GM12878 (cell line): ENCODE results near the gene ARL2. TPM values are rescaled to one million over a fixed set of nuclear protein-coding genes. Genes with fewer than 3 reads are reported as not detected.
A peak's percentile ranks its signal among the peaks of the same experiment; 100 is the strongest.

Experiments
- ATAC-seq: fragments of 200-7000 bp; cut with Tn5 transposase; 3 replicates; pipeline ENCODE4 v1.9.1; 2020; ENCODE audit warnings: mild to moderate bottlenecking, moderate library complexity
- BruUV-seq: library from RNA; stranded (reverse); fragments of 400-500 nt; replicated peaks from 2 replicates; lab custom pipeline; 2021; lab: Mats Ljungman, UMichigan
- CTCF ChIA-PET: fragments of 300-600 bp; sonication (Branson Sonifier 250); formaldehyde crosslinking; extraction: SDS; loops from one replicate; lab custom pipeline; 2021; ENCODE audit warnings: inconsistent platforms; lab: Yijun Ruan, JAX
- POLR2A ChIA-PET: fragments of 350-600 bp; formaldehyde crosslinking; extraction: SDS; loops from one replicate; lab custom pipeline; 2021; ENCODE audit warnings: inconsistent platforms; lab: Charles Lee
- RAD21 ChIA-PET: fragments of 300-600 bp; sonication (Branson Sonifier 250); formaldehyde crosslinking; loops from one replicate; lab custom pipeline; 2023; ENCODE audit warnings: antibody characterized with exemption; ENCODE audit not compliant: unreplicated experiment; lab: Charles Lee
- SMC1A ChIA-PET: fragments of 300-600 bp; sonication (Branson Sonifier 250); formaldehyde crosslinking; loops from one replicate; lab custom pipeline; 2023; ENCODE audit not compliant: unreplicated experiment, uncharacterized antibody; lab: Charles Lee
- DNase-seq: peaks from one replicate; pipeline ENCODE4 v3.0.0-alpha.2; 2011; ENCODE audit warnings: low read depth, low spot score
- FAIRE-seq: peaks from 3 replicates; lab custom pipeline; 2011; peaks lifted over from hg19 to GRCh38; lab: Jason Lieb, UNC
- H2AFZ ChIP-seq: 2 replicates; pipeline ENCODE4 v1.6.0; 2011; ENCODE audit warnings: low read depth, low read length, control low read depth; ENCODE audit not compliant: control insufficient read depth
- H3K27ac ChIP-seq: 2 replicates; pipeline ENCODE4 v1.5.1; 2011; ENCODE audit warnings: control low read depth; ENCODE audit not compliant: control insufficient read depth, insufficient read depth
- H3K27me3 ChIP-seq, 2 experiments: replicated peaks in 1 of 2; 2 replicates each; pipeline versions ENCODE4 v1.6.0 to v1.6.1; 2011; ENCODE audit warnings: low read length in 1 of 2; ENCODE audit not compliant: control insufficient read depth in 2 of 2, insufficient read depth in 2 of 2
- H3K36me3 ChIP-seq, 2 experiments: 2 replicates each; pipeline ENCODE4 v1.5.1; 2011; ENCODE audit warnings: low read length in 1 of 2; ENCODE audit not compliant: control insufficient read depth in 2 of 2, insufficient read depth in 2 of 2
- H3K4me1 ChIP-seq: 2 replicates; pipeline ENCODE4 v1.6.1; 2011; ENCODE audit warnings: mild to moderate bottlenecking, low read length, moderate library complexity, mixed read lengths; ENCODE audit not compliant: control insufficient read depth, insufficient read depth
- H3K4me2 ChIP-seq: 2 replicates; pipeline ENCODE4 v1.6.0; 2011; ENCODE audit warnings: control low read depth; ENCODE audit not compliant: control insufficient read depth, insufficient read depth
- H3K4me3 ChIP-seq: fragments of 200-600 bp; sonication (generic); 2 replicates; pipeline ENCODE4 v1.5.1; 2016
- H3K79me2 ChIP-seq: 2 replicates; pipeline ENCODE4 v1.6.0; 2011; ENCODE audit warnings: low read length; ENCODE audit not compliant: control insufficient read depth, insufficient read depth
- H3K9ac ChIP-seq: 2 replicates; pipeline ENCODE4 v1.8.0; 2011; ENCODE audit warnings: low read length, control low read depth, mixed read lengths; ENCODE audit not compliant: control insufficient read depth, insufficient read depth
- H3K9me3 ChIP-seq: replicated peaks from 3 replicates; pipeline ENCODE4 v1.5.1; 2011; ENCODE audit warnings: mild to moderate bottlenecking, low read length; ENCODE audit not compliant: control insufficient read depth, insufficient read depth
- H4K20me1 ChIP-seq: 2 replicates; pipeline ENCODE4 v1.6.0; 2011; ENCODE audit not compliant: control insufficient read depth, insufficient read depth
- CEBPB ChIP-seq, 2 experiments: fragments of 150-350 bp in 1 of 2; IDR thresholded peaks; 2 replicates each; pipeline ENCODE4 v1.6.1; 2012 to 2014; ENCODE audit warnings: low read depth in 2 of 2, low read length in 2 of 2, borderline replicate concordance in 1 of 2, inconsistent platforms in 1 of 2
- EED ChIP-seq: sonication (generic); IDR thresholded peaks from 2 replicates; pipeline ENCODE4 v1.6.1; 2016; ENCODE audit warnings: antibody characterized with exemption, low read depth
- ESRRA ChIP-seq: IDR thresholded peaks from 2 replicates; pipeline ENCODE4 v1.6.1; 2012; ENCODE audit warnings: mild to moderate bottlenecking, low read length, improper control_type of control experiment
- FOXM1 ChIP-seq: IDR thresholded peaks from 2 replicates; pipeline ENCODE4 v1.6.1; 2012; ENCODE audit warnings: low read depth, mild to moderate bottlenecking, inconsistent platforms, low read length, moderate library complexity
- HDGF ChIP-seq: fragments of 450-650 bp; IDR thresholded peaks from 2 replicates; pipeline ENCODE4 v1.6.1; 2016; ENCODE audit warnings: antibody characterized with exemption
- IKZF2 ChIP-seq, 2 experiments: fragments of 450-650 bp; IDR thresholded peaks; 2 replicates each; pipeline ENCODE4 v1.6.1; 2017; ENCODE audit warnings: mild to moderate bottlenecking in 2 of 2, moderate library complexity in 2 of 2
- JUNB ChIP-seq: IDR thresholded peaks from 2 replicates; pipeline ENCODE4 v1.6.1; 2016; ENCODE audit warnings: antibody characterized with exemption, mild to moderate bottlenecking
- NBN ChIP-seq: fragments of 450-650 bp; IDR thresholded peaks from 2 replicates; pipeline ENCODE4 v1.6.1; 2016
- RCOR1 ChIP-seq: conservative IDR thresholded peaks from 2 replicates; pipeline ENCODE4 v1.6.1; 2012; ENCODE audit warnings: low read depth, low read length, improper control_type of control experiment
- SUPT20H ChIP-seq: IDR thresholded peaks from 2 replicates; pipeline ENCODE4 v1.6.1; 2011; ENCODE audit warnings: low read depth, mild to moderate bottlenecking, low read length, moderate library complexity, borderline replicate concordance; ENCODE audit not compliant: control insufficient read depth
- TCF12 ChIP-seq: IDR thresholded peaks from 2 replicates; pipeline ENCODE4 v1.6.1; 2011; ENCODE audit warnings: low read depth, mild to moderate bottlenecking, low read length
- TCF3 ChIP-seq: IDR thresholded peaks from 2 replicates; pipeline ENCODE4 v1.6.1; 2012; ENCODE audit warnings: low read depth, mild to moderate bottlenecking, low read length, borderline replicate concordance; ENCODE audit not compliant: insufficient read depth
- WRNIP1 ChIP-seq: IDR thresholded peaks from 2 replicates; pipeline ENCODE4 v1.6.1; 2011; ENCODE audit warnings: low read depth, low read length, improper control_type of control experiment, borderline replicate concordance
- WGBS: methylation state at CpG from one replicate; pipeline ENCODE4 v1.1.6; 2016; ENCODE audit warnings: low lambda C conversion rate; ENCODE audit not compliant: insufficient replicate concordance, insufficient coverage; ENCODE audit errors: missing lambda C conversion rate; 5-methylcytosine and 5-hydroxymethylcytosine counted together
- in situ Hi-C: fragments of 300-500 bp; cut with MboI; formaldehyde crosslinking; loops from 9 replicates; pipeline ENCODE4 v1.14.3; 2018; ENCODE audit warnings: mixed read lengths
- intact Hi-C: fragments of 100-400 bp; cut with micrococcal nuclease; formaldehyde crosslinking; loops from one replicate; pipeline ENCODE4 v1.14.2; 2022; ENCODE audit not compliant: unreplicated experiment
- polyA plus RNA-seq, 11 experiments: library from polyadenylated mRNA; depleted of rRNA in 4 of 11; unstranded in 6 of 11; stranded (reverse) in 5 of 11; fragments of >200 nt; fragmentation: Nextera tagmentation in 4 of 11; fragmentation: Illumina TruSeq in 1 of 11; extraction: Ambion mirVana in 4 of 11; extraction: Trizol in 1 of 11; gene quantifications; 1 replicate in 1 of 11; 2 replicates in 10 of 11; pipeline versions ENCODE4 v1.2.1 to v1.2.3, GENCODE V29; 2011 to 2016; ENCODE audit warnings: inconsistent platforms in 2 of 11, missing spikeins in 2 of 11, low read depth in 1 of 11
- total RNA-seq, 4 experiments: library from RNA; depleted of rRNA in 3 of 4; stranded (reverse); fragments of >200 nt in 3 of 4; fragmentation: Illumina TruSeq in 1 of 4; extraction: Trizol in 1 of 4; gene quantifications; 2 replicates each; pipeline versions ENCODE4 v1.2.1 to v1.2.3, GENCODE V29; 2013 to 2021
- TF ChIP-seq, protein P1 (sequence below): IDR thresholded peaks from 2 replicates; pipeline ENCODE4 v1.6.1; 2011; ENCODE audit warnings: borderline replicate concordance, low read depth, mild to moderate bottlenecking, moderate library complexity, mixed read lengths, low read length; ENCODE audit not compliant: insufficient read depth; ENCODE audit errors: extremely low read length
- TF ChIP-seq, protein P2 (sequence below): fragments of 450-650 bp; IDR thresholded peaks from 2 replicates; pipeline ENCODE4 v1.6.1; 2017; ENCODE audit warnings: mild to moderate bottlenecking, moderate library complexity
- TF ChIP-seq, protein P3 (sequence below): IDR thresholded peaks from 2 replicates; pipeline ENCODE4 v1.6.1; 2011; ENCODE audit warnings: low read depth, mild to moderate bottlenecking, low read length, moderate library complexity, borderline replicate concordance; ENCODE audit errors: extremely low read depth

ARL2 gene
- total and polyA plus RNA-seq, 10 of the 15 experiments (the other 5 are each of a cell fraction or from before 2014, with no cell fraction given): 4.1 to 138 (median 73.4) TPM

DNA sequence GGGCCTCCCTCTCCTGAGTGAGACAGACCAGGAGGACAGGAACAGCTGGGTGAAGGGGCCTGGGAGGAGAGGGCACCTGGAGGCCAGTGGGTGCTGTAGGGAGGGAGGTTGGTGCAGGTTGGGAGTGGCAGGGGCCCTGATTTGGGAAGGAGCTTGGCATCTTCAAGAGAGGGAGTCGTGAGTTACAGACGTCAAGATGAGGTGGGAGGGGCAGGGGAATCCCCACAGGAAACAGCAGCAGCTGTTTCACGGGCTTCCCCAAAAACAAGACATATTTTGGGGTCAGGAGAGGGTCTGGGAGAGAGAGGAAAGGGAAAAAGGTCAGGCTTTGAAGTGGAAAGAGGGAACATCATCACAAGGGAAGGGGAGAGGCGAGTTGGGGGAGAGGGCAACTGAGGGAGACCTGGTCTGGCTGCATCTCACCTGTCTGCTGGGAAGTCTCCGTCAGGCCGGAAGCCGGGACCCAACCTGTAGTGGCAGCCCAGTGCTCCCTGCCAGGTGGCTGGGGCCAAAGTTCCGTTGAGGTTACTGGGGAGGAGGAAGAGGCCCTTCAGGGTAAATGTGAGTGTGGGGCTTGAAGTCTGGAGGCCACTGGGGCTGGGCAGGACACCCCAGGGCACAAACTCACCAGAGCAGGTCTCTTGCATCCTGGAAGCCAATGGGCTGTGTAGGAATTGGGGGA is 40.0 kb downstream of the ARL2 start (continued):
- peak; percentile 26 to 38; a peak in 2 of 4 replicates for TF ChIP-seq IKZF2 (IDR thresholded peaks at IDR 0.05)
- TF ChIP-seq JUNB: no peak
- 0 out of 2 replicates have a peak, but pooled peaks have one; percentile 52 for TF ChIP-seq TCF3
- TF ChIP-seq ESRRA: no peak
- TF ChIP-seq TCF12: peak; percentile 24; the same call in 1 of the 2 replicates
- TF ChIP-seq CEBPB (IDR thresholded peaks at IDR 0.05; ENCODE audit: borderline replicate concordance in 1 of 2, low read depth in 2 of 2, low read length in 2 of 2): no peak
- TF ChIP-seq WRNIP1: no peak
- TF ChIP-seq NBN: 0 out of 2 replicates have a peak, but pooled peaks have one; percentile 16
- TF ChIP-seq SUPT20H: no peak
- TF ChIP-seq, protein P1, sequence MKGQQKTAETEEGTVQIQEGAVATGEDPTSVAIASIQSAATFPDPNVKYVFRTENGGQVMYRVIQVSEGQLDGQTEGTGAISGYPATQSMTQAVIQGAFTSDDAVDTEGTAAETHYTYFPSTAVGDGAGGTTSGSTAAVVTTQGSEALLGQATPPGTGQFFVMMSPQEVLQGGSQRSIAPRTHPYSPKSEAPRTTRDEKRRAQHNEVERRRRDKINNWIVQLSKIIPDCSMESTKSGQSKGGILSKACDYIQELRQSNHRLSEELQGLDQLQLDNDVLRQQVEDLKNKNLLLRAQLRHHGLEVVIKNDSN: no peak
- no peak for TF ChIP-seq RCOR1
- TF ChIP-seq HDGF: 0 out of 2 replicates have a peak, but pooled peaks have one; percentile 29

DNA sequence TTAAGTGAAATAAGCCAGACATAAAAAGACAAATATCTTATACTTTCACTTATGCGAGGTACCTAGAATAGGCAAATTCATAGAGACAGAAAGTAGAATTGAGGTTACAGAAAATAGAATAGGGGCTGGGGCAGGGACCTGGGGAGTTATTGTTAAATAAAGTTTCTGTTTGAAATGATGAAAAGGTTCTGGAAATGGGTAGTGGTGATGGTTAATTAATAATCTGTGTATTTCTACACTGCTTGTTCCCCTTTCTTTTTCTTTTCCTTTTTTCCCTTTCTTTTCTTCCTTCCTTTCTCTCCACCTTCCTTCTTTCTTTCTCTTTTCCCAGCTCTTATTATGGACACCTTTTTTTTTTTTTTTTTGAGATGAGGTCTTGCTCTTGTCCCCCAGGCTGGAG is 41.6 kb downstream of the ARL2 start:
- Histone ChIP-seq H3K9ac (no peak overlapping the region), H3K4me3 (no peak overlapping the region), H3K9me3 (no peaks in the 10 kb centered on the region), H3K36me3 (no peaks in the 10 kb centered on the region), H3K79me2 (no peaks in the 10 kb centered on the region), H4K20me1 (no peaks in the 10 kb centered on the region), H3K27me3 (no peaks in the 10 kb centered on the region), H3K4me2 (peak overlapping the region; percentile 21; the same call in 1 of the 2 replicates), H3K4me1 (peaks cover 48% of the 10 kb centered on the region), H3K27ac (no peak overlapping the region), H2AFZ (no peak overlapping the region)
- ATAC-seq (peak; percentile 73), FAIRE-seq (no peak), DNase-seq (no peak)
- intact Hi-C loops: no loop called here
- BruUV-seq: no TSS peak
- ChIA-PET CTCF (interaction anchor here (0.6 to 1.3 kb wide), 2 partner anchors 21 to 197 kb away, joined by 4 to 5 read pairs; no protein-coding TSS in a partner anchor), POLR2A (interaction anchor here (0.6 to 1.6 kb wide), 4 partner anchors 14 to 126 kb away, joined by 3 to 9 read pairs (median 4); partner anchors contain the start of gene CAPN1), SMC1A (interaction anchor here (1.4 kb wide), 1 partner anchor 14 kb away, joined by 8 read pairs; no protein-coding TSS in a partner anchor), RAD21 (no interaction called here)
- 0% methylated on average over 1 of the region's 1 CpG for WGBS
- in situ Hi-C loops: no loop called here
- TF ChIP-seq, protein P2, sequence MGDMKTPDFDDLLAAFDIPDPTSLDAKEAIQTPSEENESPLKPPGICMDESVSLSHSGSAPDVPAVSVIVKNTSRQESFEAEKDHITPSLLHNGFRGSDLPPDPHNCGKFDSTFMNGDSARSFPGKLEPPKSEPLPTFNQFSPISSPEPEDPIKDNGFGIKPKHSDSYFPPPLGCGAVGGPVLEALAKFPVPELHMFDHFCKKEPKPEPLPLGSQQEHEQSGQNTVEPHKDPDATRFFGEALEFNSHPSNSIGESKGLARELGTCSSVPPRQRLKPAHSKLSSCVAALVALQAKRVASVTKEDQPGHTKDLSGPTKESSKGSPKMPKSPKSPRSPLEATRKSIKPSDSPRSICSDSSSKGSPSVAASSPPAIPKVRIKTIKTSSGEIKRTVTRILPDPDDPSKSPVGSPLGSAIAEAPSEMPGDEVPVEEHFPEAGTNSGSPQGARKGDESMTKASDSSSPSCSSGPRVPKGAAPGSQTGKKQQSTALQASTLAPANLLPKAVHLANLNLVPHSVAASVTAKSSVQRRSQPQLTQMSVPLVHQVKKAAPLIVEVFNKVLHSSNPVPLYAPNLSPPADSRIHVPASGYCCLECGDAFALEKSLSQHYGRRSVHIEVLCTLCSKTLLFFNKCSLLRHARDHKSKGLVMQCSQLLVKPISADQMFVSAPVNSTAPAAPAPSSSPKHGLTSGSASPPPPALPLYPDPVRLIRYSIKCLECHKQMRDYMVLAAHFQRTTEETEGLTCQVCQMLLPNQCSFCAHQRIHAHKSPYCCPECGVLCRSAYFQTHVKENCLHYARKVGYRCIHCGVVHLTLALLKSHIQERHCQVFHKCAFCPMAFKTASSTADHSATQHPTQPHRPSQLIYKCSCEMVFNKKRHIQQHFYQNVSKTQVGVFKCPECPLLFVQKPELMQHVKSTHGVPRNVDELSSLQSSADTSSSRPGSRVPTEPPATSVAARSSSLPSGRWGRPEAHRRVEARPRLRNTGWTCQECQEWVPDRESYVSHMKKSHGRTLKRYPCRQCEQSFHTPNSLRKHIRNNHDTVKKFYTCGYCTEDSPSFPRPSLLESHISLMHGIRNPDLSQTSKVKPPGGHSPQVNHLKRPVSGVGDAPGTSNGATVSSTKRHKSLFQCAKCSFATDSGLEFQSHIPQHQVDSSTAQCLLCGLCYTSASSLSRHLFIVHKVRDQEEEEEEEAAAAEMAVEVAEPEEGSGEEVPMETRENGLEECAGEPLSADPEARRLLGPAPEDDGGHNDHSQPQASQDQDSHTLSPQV: no peak
- TF ChIP-seq IKZF2 (IDR thresholded peaks at IDR 0.05): peak; percentile 80 to 84
- TF ChIP-seq FOXM1: no peak
- TF ChIP-seq EED: no peak
- TF ChIP-seq, protein P3, sequence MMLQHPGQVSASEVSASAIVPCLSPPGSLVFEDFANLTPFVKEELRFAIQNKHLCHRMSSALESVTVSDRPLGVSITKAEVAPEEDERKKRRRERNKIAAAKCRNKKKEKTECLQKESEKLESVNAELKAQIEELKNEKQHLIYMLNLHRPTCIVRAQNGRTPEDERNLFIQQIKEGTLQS: no peak
